Measurements from ENCODE around the gene PDK3. TPM values are rescaled to one million over a fixed set of nuclear protein-coding genes. Genes with fewer than 3 reads are reported as not detected.

Gene PDK3
- polyA plus RNA-seq, 6 donors from 2014 or later: 25.9 to 30.8 (median 29.6) TPM

- H3K27me3 Mint-ChIP-seq: peaks cover 0 to 8% (median 6%) of the 10 kb centered on the region in 3 donors
- no peak for ATAC-seq (ENCODE audit: low read depth in 2 of 2)
Measured at GRCh38 chrX:24577091-24577490, 112.0 kb downstream of the PDK3 start.

More at GRCh38 chrX:24577091-24577490, 112.0 kb downstream of the PDK3 start:
- Mint-ChIP-seq H3K4me1 (no peaks in the 10 kb centered on the region), H3K9me3 (no peaks in the 10 kb centered on the region), H3K27ac (no peak overlapping the region), H3K4me3 (no peak overlapping the region), H3K36me3 (no peaks in the 10 kb centered on the region)
- DNase-seq: no peak

Other genes with a start within 250 kb of the PDK3 start
- not detected for gene SUPT20HL2, start 151.2 kb upstream of the PDK3 start, polyA plus RNA-seq (ENCODE audit: low read depth in 6 of 6)
- gene SUPT20HL1, start 104.6 kb upstream of the PDK3 start, polyA plus RNA-seq (ENCODE audit: low read depth in 6 of 6): not detected
- under 1 TPM in 2 of 6 donors, not detected in 4; 0.06 to 0.61 TPM for gene PCYT1B, start 182.1 kb downstream of the PDK3 start, polyA plus RNA-seq (ENCODE audit: low read depth in 6 of 6)
- gene POLA1, start 228.6 kb downstream of the PDK3 start, polyA plus RNA-seq (ENCODE audit: low read depth in 6 of 6): 1 to 10 TPM in 5 of 6 donors, not detected in 1; 5.3 to 6.5 (median 6.1) TPM

Data from naive B cell (primary cell).